Liver (tissue), 9 donors: ENCODE data around the gene FAM78A. TPM values are rescaled to one million over a fixed set of nuclear protein-coding genes. Genes with fewer than 3 reads are reported as not detected.

ENCODE experiments used
- DNase-seq: peaks from one replicate; pipeline ENCODE4 v3.0.0-alpha.2; 2017; ENCODE audit warnings: low spot score
- H3K27ac ChIP-seq, 2 donors: one replicate each; pipeline ENCODE4 v1.7.0; 2013; ENCODE audit warnings: inconsistent platforms in 2 of 2, low read length in 2 of 2, control low read depth in 1 of 2, low read depth in 1 of 2, mild to moderate bottlenecking in 1 of 2
- H3K27me3 ChIP-seq, 4 donors: one replicate each; pipeline versions ENCODE4 v1.6.1 to v1.7.0; 2013; ENCODE audit warnings: low read length in 3 of 4, inconsistent platforms in 1 of 4, mild to moderate bottlenecking in 1 of 4, moderate library complexity in 1 of 4; ENCODE audit not compliant: control insufficient read depth in 4 of 4, insufficient read depth in 4 of 4
- H3K36me3 ChIP-seq, 4 donors: one replicate each; pipeline versions ENCODE4 v1.6.1 to v1.7.0; 2013; ENCODE audit warnings: low read length in 3 of 4, mild to moderate bottlenecking in 3 of 4, low read depth in 1 of 4, moderate library complexity in 1 of 4; ENCODE audit not compliant: control insufficient read depth in 4 of 4, insufficient read depth in 3 of 4
- H3K4me1 ChIP-seq, 4 donors: one replicate each; pipeline versions ENCODE4 v1.6.1 to v1.7.0; 2013; ENCODE audit warnings: low read length in 3 of 4, mild to moderate bottlenecking in 3 of 4, moderate library complexity in 1 of 4; ENCODE audit not compliant: control insufficient read depth in 4 of 4, insufficient read depth in 4 of 4
- H3K4me3 ChIP-seq, 3 donors: one replicate each; pipeline versions ENCODE4 v1.6.1 to v1.7.0; 2013; ENCODE audit warnings: low read length in 3 of 3, control low read depth in 1 of 3, low read depth in 1 of 3, mild to moderate bottlenecking in 1 of 3
- H3K9ac ChIP-seq, 2 donors: one replicate each; pipeline ENCODE4 v1.7.0; 2013; ENCODE audit warnings: low read length in 2 of 2, mild to moderate bottlenecking in 2 of 2, moderate library complexity in 2 of 2, control low read depth in 1 of 2, low read depth in 1 of 2
- H3K9me3 ChIP-seq, 4 donors: one replicate each; pipeline versions ENCODE4 v1.6.1 to v1.7.0; 2013; ENCODE audit warnings: low read length in 3 of 4; ENCODE audit not compliant: control insufficient read depth in 4 of 4
- EGR1 ChIP-seq, 2 donors: IDR thresholded peaks; 2 replicates each; pipeline ENCODE4 v1.6.1; 2016 to 2018; ENCODE audit warnings: antibody characterized with exemption in 2 of 2, low read depth in 2 of 2
- FOXA2 ChIP-seq: IDR thresholded peaks from 2 replicates; pipeline ENCODE4 v1.6.1; 2016; ENCODE audit warnings: antibody characterized with exemption
- GABPA ChIP-seq, 2 donors: IDR thresholded peaks in 1 of 2; conservative IDR thresholded peaks in 1 of 2; 2 replicates each; pipeline ENCODE4 v1.6.1; 2016; ENCODE audit warnings: antibody characterized with exemption in 2 of 2, mild to moderate bottlenecking in 1 of 2, moderate library complexity in 1 of 2
- HNF4A ChIP-seq, 2 donors: conservative IDR thresholded peaks; 2 replicates each; pipeline ENCODE4 v1.6.1; 2016; ENCODE audit warnings: antibody characterized with exemption in 2 of 2, mild to moderate bottlenecking in 2 of 2
- NR2F2 ChIP-seq: IDR thresholded peaks from 2 replicates; pipeline ENCODE4 v1.6.1; 2016; ENCODE audit warnings: antibody characterized with exemption
- RAD21 ChIP-seq, 2 donors: IDR thresholded peaks; 2 replicates each; pipeline ENCODE4 v1.6.1; 2016; ENCODE audit warnings: antibody characterized with exemption in 2 of 2, mild to moderate bottlenecking in 2 of 2
- RXRA ChIP-seq, 2 donors: IDR thresholded peaks; 2 replicates each; pipeline ENCODE4 v1.6.1; 2017 to 2018; ENCODE audit warnings: antibody characterized with exemption in 2 of 2, mild to moderate bottlenecking in 1 of 2
- SP1 ChIP-seq: IDR thresholded peaks from 2 replicates; pipeline ENCODE4 v1.6.1; 2018; ENCODE audit warnings: antibody characterized with exemption, mild to moderate bottlenecking
- TAF1 ChIP-seq: conservative IDR thresholded peaks from 2 replicates; pipeline ENCODE4 v1.6.1; 2016; ENCODE audit warnings: antibody characterized with exemption, mild to moderate bottlenecking
- YY1 ChIP-seq: IDR thresholded peaks from 2 replicates; pipeline ENCODE4 v1.6.1; 2016; ENCODE audit warnings: antibody characterized with exemption, mild to moderate bottlenecking
- ZBTB33 ChIP-seq: IDR thresholded peaks from 2 replicates; pipeline ENCODE4 v1.6.1; 2016; ENCODE audit warnings: antibody characterized with exemption
- WGBS: extraction: QIAGEN DNeasy Blood & Tissue Kit; methylation state at CpG from one replicate; pipeline ENCODE4 v1.1.7; 2013; 5-methylcytosine and 5-hydroxymethylcytosine counted together
- polyA plus RNA-seq, 2 donors: library from polyadenylated mRNA; stranded (reverse) in 1 of 2; unstranded in 1 of 2; fragments of 200-250 nt in 1 of 2; fragments of >200 nt in 1 of 2; fragmentation: Nextera tagmentation in 1 of 2; extraction: Ambion mirVana in 1 of 2; gene quantifications; one replicate each; pipeline versions ENCODE4 v1.2.1 to v1.2.3, GENCODE V29; 2013 to 2015
- total RNA-seq, 2 donors: library from RNA; depleted of rRNA; stranded (reverse); fragments of >200 nt; gene quantifications; one replicate each; pipeline ENCODE4 v1.2.3, GENCODE V29; 2014
- TF ChIP-seq, protein P1 (sequence below): fragments of 150-350 bp; IDR thresholded peaks from 2 replicates; pipeline ENCODE4 v1.5.1; 2017; ENCODE audit warnings: improper control_type of control experiment, low read depth, low read length; ENCODE audit not compliant: missing input control
- TF ChIP-seq, protein P2 (sequence below): IDR thresholded peaks from 2 replicates; pipeline ENCODE4 v1.6.1; 2016; ENCODE audit warnings: antibody characterized with exemption, mild to moderate bottlenecking
- TF ChIP-seq, protein P3 (sequence below): IDR thresholded peaks from 2 replicates; pipeline ENCODE4 v1.6.1; 2016; ENCODE audit warnings: antibody characterized with exemption
- TF ChIP-seq, protein P4 (sequence below): IDR thresholded peaks from 2 replicates; pipeline ENCODE4 v1.6.1; 2016; ENCODE audit warnings: antibody characterized with exemption
- donor health status: healthy.
- donor health status: healthy.
- donor health status: healthy.
- donor health status: healthy.
- donor health status: healthy.

Gene FAM78A
- total and polyA plus RNA-seq, 4 donors: 0.25 to 6.6 (median 1.7) TPM

- H3K27me3 ChIP-seq: no peaks in the 10 kb centered on the region
- H3K4me1 ChIP-seq: no peaks in the 10 kb centered on the region
- DNase-seq: no peak
- no peak overlapping the region for H3K27ac ChIP-seq
- H3K9me3 ChIP-seq: no peaks in the 10 kb centered on the region
- WGBS: 87% methylated on average over 9 of the region's 9 CpGs
- no peak overlapping the region for H3K4me3 ChIP-seq
- no peak for TF ChIP-seq RXRA (IDR thresholded peaks at IDR 0.05)
- TF ChIP-seq, protein P1, sequence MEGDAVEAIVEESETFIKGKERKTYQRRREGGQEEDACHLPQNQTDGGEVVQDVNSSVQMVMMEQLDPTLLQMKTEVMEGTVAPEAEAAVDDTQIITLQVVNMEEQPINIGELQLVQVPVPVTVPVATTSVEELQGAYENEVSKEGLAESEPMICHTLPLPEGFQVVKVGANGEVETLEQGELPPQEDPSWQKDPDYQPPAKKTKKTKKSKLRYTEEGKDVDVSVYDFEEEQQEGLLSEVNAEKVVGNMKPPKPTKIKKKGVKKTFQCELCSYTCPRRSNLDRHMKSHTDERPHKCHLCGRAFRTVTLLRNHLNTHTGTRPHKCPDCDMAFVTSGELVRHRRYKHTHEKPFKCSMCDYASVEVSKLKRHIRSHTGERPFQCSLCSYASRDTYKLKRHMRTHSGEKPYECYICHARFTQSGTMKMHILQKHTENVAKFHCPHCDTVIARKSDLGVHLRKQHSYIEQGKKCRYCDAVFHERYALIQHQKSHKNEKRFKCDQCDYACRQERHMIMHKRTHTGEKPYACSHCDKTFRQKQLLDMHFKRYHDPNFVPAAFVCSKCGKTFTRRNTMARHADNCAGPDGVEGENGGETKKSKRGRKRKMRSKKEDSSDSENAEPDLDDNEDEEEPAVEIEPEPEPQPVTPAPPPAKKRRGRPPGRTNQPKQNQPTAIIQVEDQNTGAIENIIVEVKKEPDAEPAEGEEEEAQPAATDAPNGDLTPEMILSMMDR: no peak
- TF ChIP-seq, protein P2, sequence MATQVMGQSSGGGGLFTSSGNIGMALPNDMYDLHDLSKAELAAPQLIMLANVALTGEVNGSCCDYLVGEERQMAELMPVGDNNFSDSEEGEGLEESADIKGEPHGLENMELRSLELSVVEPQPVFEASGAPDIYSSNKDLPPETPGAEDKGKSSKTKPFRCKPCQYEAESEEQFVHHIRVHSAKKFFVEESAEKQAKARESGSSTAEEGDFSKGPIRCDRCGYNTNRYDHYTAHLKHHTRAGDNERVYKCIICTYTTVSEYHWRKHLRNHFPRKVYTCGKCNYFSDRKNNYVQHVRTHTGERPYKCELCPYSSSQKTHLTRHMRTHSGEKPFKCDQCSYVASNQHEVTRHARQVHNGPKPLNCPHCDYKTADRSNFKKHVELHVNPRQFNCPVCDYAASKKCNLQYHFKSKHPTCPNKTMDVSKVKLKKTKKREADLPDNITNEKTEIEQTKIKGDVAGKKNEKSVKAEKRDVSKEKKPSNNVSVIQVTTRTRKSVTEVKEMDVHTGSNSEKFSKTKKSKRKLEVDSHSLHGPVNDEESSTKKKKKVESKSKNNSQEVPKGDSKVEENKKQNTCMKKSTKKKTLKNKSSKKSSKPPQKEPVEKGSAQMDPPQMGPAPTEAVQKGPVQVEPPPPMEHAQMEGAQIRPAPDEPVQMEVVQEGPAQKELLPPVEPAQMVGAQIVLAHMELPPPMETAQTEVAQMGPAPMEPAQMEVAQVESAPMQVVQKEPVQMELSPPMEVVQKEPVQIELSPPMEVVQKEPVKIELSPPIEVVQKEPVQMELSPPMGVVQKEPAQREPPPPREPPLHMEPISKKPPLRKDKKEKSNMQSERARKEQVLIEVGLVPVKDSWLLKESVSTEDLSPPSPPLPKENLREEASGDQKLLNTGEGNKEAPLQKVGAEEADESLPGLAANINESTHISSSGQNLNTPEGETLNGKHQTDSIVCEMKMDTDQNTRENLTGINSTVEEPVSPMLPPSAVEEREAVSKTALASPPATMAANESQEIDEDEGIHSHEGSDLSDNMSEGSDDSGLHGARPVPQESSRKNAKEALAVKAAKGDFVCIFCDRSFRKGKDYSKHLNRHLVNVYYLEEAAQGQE: no peak
- no peak overlapping the region for H3K9ac ChIP-seq
- H3K36me3 ChIP-seq: no peaks in the 10 kb centered on the region
Measured at GRCh38 chr9:131296460-131296859, 20.1 kb upstream of the FAM78A start.

DNA sequence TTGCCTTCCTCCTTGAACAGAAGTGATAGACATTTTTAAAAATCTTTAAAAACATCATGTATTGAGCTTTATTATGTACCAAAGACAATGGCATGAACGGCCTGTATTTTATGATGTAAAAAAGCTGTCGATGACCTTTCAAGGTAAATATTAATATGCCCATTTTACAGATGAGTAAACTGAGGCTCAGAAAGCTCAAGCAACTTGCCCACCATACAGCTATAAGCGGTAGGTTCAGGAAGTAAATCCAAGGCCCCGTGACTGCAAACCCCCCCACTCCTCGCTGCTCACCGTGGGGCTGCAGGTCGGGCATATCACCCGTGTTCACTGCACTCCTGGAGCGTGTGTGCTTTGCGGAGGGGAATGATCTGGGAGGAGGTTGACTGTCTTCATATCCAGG is 16.6 kb upstream of the FAM78A start:
- H3K9me3 ChIP-seq: no peaks in the 10 kb centered on the region
- H3K9ac ChIP-seq: no peak overlapping the region
- TF ChIP-seq SP1 (no peak), TAF1 (no peak), YY1 (no peak), NR2F2 (no peak), RXRA (IDR thresholded peaks at IDR 0.05) (no peak), HNF4A (conservative IDR thresholded peaks at IDR 0.05) (no peak), RAD21 (IDR thresholded peaks at IDR 0.05) (no peak), FOXA2 (no peak), ZBTB33 (no peak), GABPA (IDR thresholded peaks at IDR 0.05 in 1 of 2, conservative IDR thresholded peaks at IDR 0.05 in 1 of 2) (no peak), EGR1 (IDR thresholded peaks at IDR 0.05; ENCODE audit: low read depth in 2 of 2) (no peak)
- TF ChIP-seq, protein P1: no peak
- TF ChIP-seq, protein P3, sequence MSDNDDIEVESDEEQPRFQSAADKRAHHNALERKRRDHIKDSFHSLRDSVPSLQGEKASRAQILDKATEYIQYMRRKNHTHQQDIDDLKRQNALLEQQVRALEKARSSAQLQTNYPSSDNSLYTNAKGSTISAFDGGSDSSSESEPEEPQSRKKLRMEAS: no peak
- TF ChIP-seq, protein P4, sequence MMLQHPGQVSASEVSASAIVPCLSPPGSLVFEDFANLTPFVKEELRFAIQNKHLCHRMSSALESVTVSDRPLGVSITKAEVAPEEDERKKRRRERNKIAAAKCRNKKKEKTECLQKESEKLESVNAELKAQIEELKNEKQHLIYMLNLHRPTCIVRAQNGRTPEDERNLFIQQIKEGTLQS: no peak
- TF ChIP-seq, protein P2: no peak
- H3K4me3 ChIP-seq: no peak overlapping the region
- no peaks in the 10 kb centered on the region for H3K4me1 ChIP-seq
- no peak overlapping the region for H3K27ac ChIP-seq
- no peak for DNase-seq
- WGBS: 94% methylated on average over 10 of the region's 10 CpGs
- H3K27me3 ChIP-seq: no peaks in the 10 kb centered on the region
- H3K36me3 ChIP-seq: no peaks in the 10 kb centered on the region
